Activated CD4-positive, alpha-beta T cell treated with anti-CD3 and anti-CD28 coated beads, Interleukin-2, amount 10 ng/mL, durations not matched to agents 7 days and 5 days (primary cell): Measurements from ENCODE around the gene ATG101. TPM values are rescaled to one million over a fixed set of nuclear protein-coding genes. Genes with fewer than 3 reads are reported as not detected.
A peak's percentile ranks its signal among the peaks of the same experiment; 100 is the strongest.
"Not testable (repeated sequence)": the region's sequence is repeated elsewhere in the genome, so short reads cannot be mapped to it uniquely, and the experiment has no call there.

Experiments used
- CTCF ChIA-PET: fragments of 350-600 bp; sonication (Branson Sonifier 250); formaldehyde crosslinking; loops from one replicate; lab custom pipeline; 2021; ENCODE audit warnings: antibody characterized with exemption; lab: Charles Lee
- POLR2A ChIA-PET: fragments of 350-600 bp; sonication (Branson Sonifier 250); formaldehyde crosslinking; loops from one replicate; lab custom pipeline; 2021; ENCODE audit warnings: antibody characterized with exemption; lab: Charles Lee
- DNase-seq: peaks from one replicate; pipeline ENCODE4 v3.0.0-alpha.2; 2020
- H3K27ac Mint-ChIP-seq: one replicate; pipeline ENCODE4 v1.8.0; 2021; ENCODE audit warnings: mild to moderate bottlenecking, moderate library complexity, mixed read lengths
- H3K27me3 Mint-ChIP-seq: one replicate; pipeline ENCODE4 v1.8.0; 2021; ENCODE audit warnings: mixed read lengths
- H3K36me3 Mint-ChIP-seq: one replicate; pipeline ENCODE4 v1.8.0; 2021; ENCODE audit warnings: low read depth, mixed read lengths
- H3K4me1 Mint-ChIP-seq: one replicate; pipeline ENCODE4 v1.8.0; 2021; ENCODE audit warnings: mixed read lengths
- H3K4me3 Mint-ChIP-seq: one replicate; pipeline ENCODE4 v1.8.0; 2021; ENCODE audit warnings: mild to moderate bottlenecking, moderate library complexity, mixed read lengths
- H3K9me3 Mint-ChIP-seq: one replicate; pipeline ENCODE4 v1.8.0; 2021; ENCODE audit warnings: mixed read lengths
- total RNA-seq, 2 experiments: library from RNA; stranded (reverse); gene quantifications; one replicate each; pipeline ENCODE4 v1.2.3, GENCODE V29; 2021

Gene ATG101
- total RNA-seq, 2 experiments from 2014 or later: 28.3 to 30.4 TPM

DNA sequence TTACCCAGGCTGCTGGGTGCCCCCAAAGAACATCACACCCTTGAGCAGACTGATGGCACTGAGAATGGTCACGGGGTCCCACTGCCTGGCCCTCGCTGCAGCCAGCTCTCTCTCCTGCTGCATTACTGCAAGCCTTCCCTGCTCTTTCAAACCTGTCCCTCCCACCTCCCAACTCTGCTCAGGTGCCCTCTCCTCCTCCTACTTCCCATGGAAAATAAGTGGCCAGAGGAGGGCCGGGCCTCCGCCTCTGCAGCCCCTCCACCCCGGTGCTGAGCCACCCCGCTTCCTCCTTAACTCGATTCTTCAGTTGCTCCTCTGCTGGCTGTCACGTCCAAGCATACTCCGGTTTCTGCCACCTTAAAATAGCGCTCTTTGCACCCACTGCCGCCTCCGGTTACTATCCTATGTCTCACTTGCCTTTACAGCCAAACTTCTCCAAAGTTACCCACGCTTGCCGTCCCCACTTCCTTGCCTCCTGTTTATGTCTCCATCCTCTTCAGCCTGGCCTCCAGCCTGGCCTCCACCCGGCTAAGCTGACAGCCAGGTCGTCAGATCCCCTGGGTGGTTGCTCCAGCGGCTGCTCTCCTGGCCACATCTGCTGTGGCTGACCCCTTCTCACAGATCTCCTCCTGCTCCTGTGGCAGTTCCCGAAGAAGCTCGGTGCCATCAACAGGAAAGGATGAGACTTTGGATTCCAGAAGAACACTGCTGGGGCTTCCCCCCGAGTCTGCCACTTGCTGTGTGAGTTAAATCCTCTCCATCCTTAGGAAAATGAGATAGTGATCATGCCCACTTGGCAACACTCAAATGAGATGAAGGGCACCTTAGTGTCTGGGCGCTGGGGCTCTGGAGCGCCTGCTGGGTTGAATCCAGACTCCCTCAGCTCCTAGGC, 17.4 kb downstream of the ATG101 start:
- H3K4me1 Mint-ChIP-seq: peaks cover 7% of the 10 kb centered on the region
- ChIA-PET CTCF (interaction anchor here (3.1 kb wide), 1 partner anchor 62 kb away, joined by 22 read pairs; no protein-coding TSS in a partner anchor), POLR2A (no interaction called here)
- H3K27me3 Mint-ChIP-seq: peaks cover 47% of the 10 kb centered on the region
- DNase-seq: no peak
- H3K4me3 Mint-ChIP-seq: no peak overlapping the region
- no peaks in the 10 kb centered on the region for H3K9me3 Mint-ChIP-seq
- H3K36me3 Mint-ChIP-seq: no peaks in the 10 kb centered on the region
- H3K27ac Mint-ChIP-seq: peak overlapping the region; percentile 44

- Mint-ChIP-seq H3K4me3 (no peak overlapping the region), H3K27ac (no peak overlapping the region), H3K27me3 (peaks cover 52% of the 10 kb centered on the region), H3K36me3 (no peaks in the 10 kb centered on the region), H3K9me3 (no peaks in the 10 kb centered on the region), H3K4me1 (peaks cover 6% of the 10 kb centered on the region)
- no peak for DNase-seq
- ChIA-PET POLR2A (no interaction called here), CTCF (interaction anchor here (3.1 kb wide), 1 partner anchor 63 kb away, joined by 22 read pairs; no protein-coding TSS in a partner anchor)
Observed at GRCh38 chr12:52087961-52088820, 18.4 kb downstream of the ATG101 start.

GRCh38 chr12:52089491-52089890, 19.7 kb downstream of the ATG101 start:
- Mint-ChIP-seq H3K27ac (no peak overlapping the region), H3K9me3 (no peaks in the 10 kb centered on the region), H3K4me1 (no peaks in the 10 kb centered on the region), H3K27me3 (peaks cover 52% of the 10 kb centered on the region), H3K36me3 (no peaks in the 10 kb centered on the region), H3K4me3 (no peak overlapping the region)
- POLR2A ChIA-PET: interaction anchor here (0.6 kb wide), 1 partner anchor 727 kb away, joined by 3 read pairs; no protein-coding TSS in a partner anchor
- no peak for DNase-seq
- CTCF ChIA-PET: interaction anchor here (0.6 kb wide), 1 partner anchor 488 kb away, joined by 4 read pairs; no protein-coding TSS in a partner anchor

GRCh38 chr12:52090291-52090690, 20.5 kb downstream of the ATG101 start:
- Mint-ChIP-seq H3K4me3 (no peak overlapping the region), H3K36me3 (no peaks in the 10 kb centered on the region), H3K27ac (no peak overlapping the region), H3K27me3 (peaks cover 52% of the 10 kb centered on the region), H3K4me1 (no peaks in the 10 kb centered on the region), H3K9me3 (no peaks in the 10 kb centered on the region)
- ChIA-PET CTCF (interaction anchor here (1.3 to 1.9 kb wide), 2 partner anchors 65 to 67 kb away, joined by 4 to 14 read pairs; no protein-coding TSS in a partner anchor), POLR2A (no interaction called here)
- no peak for DNase-seq

- no peak for DNase-seq
- Mint-ChIP-seq H3K4me3 (no peak overlapping the region), H3K9me3 (no peaks in the 10 kb centered on the region), H3K27me3 (peaks cover 52% of the 10 kb centered on the region), H3K36me3 (no peaks in the 10 kb centered on the region), H3K27ac (no peak overlapping the region), H3K4me1 (no peaks in the 10 kb centered on the region)
- ChIA-PET CTCF (interaction anchor here (0.9 to 1.9 kb wide), 4 partner anchors 21 to 68 kb away, joined by 4 to 14 read pairs (median 4); partner anchors contain the start of gene ATG101), POLR2A (no interaction called here)
Observed at GRCh38 chr12:52091061-52091460, 21.3 kb downstream of the ATG101 start.

GRCh38 chr12:52091869-52092268, 22.1 kb downstream of the ATG101 start:
- no peak overlapping the region for H3K4me3 Mint-ChIP-seq
- no peak for DNase-seq
- no peaks in the 10 kb centered on the region for H3K36me3 Mint-ChIP-seq
- peaks cover 52% of the 10 kb centered on the region for H3K27me3 Mint-ChIP-seq
- no peak overlapping the region for H3K27ac Mint-ChIP-seq
- CTCF ChIA-PET: interaction anchor here (1.9 kb wide), 1 partner anchor 66 kb away, joined by 14 read pairs; no protein-coding TSS in a partner anchor
- no peaks in the 10 kb centered on the region for H3K4me1 Mint-ChIP-seq
- POLR2A ChIA-PET: no interaction called here
- H3K9me3 Mint-ChIP-seq: no peaks in the 10 kb centered on the region

- CTCF ChIA-PET: interaction anchor here (1.5 kb wide), 1 partner anchor 68 kb away, joined by 3 read pairs; no protein-coding TSS in a partner anchor
- Mint-ChIP-seq H3K4me3 (no peak overlapping the region), H3K4me1 (no peaks in the 10 kb centered on the region), H3K9me3 (no peaks in the 10 kb centered on the region), H3K27me3 (peaks cover 39% of the 10 kb centered on the region), H3K36me3 (no peaks in the 10 kb centered on the region), H3K27ac (no peak overlapping the region)
- POLR2A ChIA-PET: interaction anchor here (0.7 kb wide), 1 partner anchor 472 kb away, joined by 7 read pairs; no protein-coding TSS in a partner anchor
- DNase-seq: no peak
Observed at GRCh38 chr12:52093346-52093745, 23.6 kb downstream of the ATG101 start.

DNA sequence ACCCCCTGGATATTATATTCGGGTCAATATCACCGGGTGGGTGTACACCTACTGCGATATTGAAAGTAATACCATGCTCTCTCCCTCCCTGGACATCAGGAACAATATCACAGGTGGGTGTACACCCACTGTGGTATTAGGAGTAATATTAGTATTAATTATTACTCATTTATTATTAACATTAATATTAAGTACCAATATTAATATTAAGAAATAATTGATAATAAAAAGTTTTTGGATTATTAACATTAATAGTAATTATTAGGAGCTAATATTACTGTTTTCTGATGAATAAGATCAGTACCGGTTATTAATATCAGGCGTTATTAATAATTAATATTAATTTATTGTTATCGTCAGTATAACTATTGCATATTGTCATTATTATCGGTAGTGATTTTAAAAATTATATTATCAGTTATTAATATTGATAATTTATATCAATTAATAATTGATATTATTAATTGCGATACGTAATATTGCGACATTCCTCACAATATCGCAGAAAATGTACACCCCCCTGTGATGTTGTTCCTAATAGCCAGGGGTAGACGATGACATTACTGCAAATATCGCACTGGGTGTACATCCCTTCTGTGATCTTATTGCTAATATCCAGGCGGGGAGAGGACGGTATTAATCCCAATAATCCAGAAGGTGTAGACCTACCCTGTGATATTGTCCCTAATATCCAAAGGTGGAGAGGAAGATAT, 26.7 kb downstream of the ATG101 start:
- Mint-ChIP-seq H3K27me3 (peaks cover 20% of the 10 kb centered on the region), H3K27ac (no peak overlapping the region)
- DNase-seq: no peak

GRCh38 chr12:52097045-52097666, 27.4 kb downstream of the ATG101 start:
- ChIA-PET POLR2A (no interaction called here), CTCF (no interaction called here)
- no peak for DNase-seq
- Mint-ChIP-seq H3K9me3 (no peaks in the 10 kb centered on the region), H3K4me3 (no peak overlapping the region), H3K36me3 (no peaks in the 10 kb centered on the region), H3K27me3 (peaks cover 17% of the 10 kb centered on the region), H3K27ac (no peak overlapping the region), H3K4me1 (no peaks in the 10 kb centered on the region)

More for the DNA sequence above, 26.7 kb downstream of the ATG101 start:
- H3K36me3 Mint-ChIP-seq: no peaks in the 10 kb centered on the region
- no peaks in the 10 kb centered on the region for H3K9me3 Mint-ChIP-seq
- no peaks in the 10 kb centered on the region for H3K4me1 Mint-ChIP-seq
- no peak overlapping the region for H3K4me3 Mint-ChIP-seq
- POLR2A ChIA-PET: no interaction called here
- CTCF ChIA-PET: no interaction called here

DNA sequence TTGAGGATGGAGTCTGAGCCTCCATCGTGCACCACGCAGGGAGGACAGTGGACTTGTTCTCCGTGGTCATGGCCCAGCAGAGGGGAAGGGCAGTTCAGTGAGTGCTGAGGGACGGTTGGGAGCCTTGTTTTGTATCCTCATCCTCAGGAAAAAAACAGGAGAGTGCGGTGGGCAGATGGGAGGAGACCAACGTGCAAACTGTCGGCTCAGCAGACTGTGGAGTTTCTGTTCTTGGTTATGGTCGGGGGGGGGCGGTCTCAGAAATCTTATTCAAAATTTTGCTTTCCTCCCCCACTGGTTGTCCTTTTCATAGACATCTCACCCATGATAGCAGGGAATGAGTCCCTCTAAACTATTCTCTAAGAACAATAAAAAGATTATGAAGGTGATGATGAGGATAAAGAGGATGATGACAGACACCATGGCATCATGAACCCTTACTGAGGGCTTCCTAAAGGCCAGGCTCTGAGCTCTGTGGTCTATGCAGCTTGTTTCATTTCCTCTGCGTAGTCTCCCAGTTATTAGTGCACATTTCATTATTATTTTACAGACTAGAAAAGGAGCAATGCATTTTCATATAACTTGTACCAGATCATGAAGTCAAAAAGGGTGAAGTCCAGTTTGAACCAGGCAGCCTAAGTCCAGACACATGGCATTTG, 34.8 kb downstream of the ATG101 start:
- peaks cover 44% of the 10 kb centered on the region for H3K27me3 Mint-ChIP-seq
- CTCF ChIA-PET: interaction anchor here (1.2 to 1.6 kb wide), 2 partner anchors 80 to 124 kb away, joined by 3 to 8 read pairs; no protein-coding TSS in a partner anchor
- DNase-seq, H3K27ac Mint-ChIP-seq, H3K4me3 Mint-ChIP-seq, H3K9me3 Mint-ChIP-seq, H3K4me1 Mint-ChIP-seq, POLR2A ChIA-PET, H3K36me3 Mint-ChIP-seq: not testable (repeated sequence)
